ENCODE results near the gene FANCM.

DNA sequence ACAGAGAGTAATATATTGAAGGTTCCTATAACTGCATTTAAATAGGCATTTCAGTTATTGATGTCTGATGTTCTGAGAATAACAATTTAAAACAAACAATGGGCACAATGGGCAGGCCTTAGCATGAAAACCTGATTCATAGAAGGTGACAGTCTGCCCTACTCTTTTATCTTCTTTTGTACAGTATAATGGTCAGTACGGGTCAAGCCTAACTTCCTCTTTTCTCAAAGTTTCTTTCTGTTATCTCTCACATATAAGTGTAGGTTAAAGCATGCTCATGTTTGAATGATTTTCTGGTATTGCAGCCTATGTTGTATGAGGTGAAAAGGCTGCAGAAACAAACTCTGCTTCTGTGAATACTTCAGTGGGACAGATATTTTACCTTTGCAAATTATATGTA is 15.6 kb upstream of the FANCM start:
- TF ChIP-seq, protein P1, sequence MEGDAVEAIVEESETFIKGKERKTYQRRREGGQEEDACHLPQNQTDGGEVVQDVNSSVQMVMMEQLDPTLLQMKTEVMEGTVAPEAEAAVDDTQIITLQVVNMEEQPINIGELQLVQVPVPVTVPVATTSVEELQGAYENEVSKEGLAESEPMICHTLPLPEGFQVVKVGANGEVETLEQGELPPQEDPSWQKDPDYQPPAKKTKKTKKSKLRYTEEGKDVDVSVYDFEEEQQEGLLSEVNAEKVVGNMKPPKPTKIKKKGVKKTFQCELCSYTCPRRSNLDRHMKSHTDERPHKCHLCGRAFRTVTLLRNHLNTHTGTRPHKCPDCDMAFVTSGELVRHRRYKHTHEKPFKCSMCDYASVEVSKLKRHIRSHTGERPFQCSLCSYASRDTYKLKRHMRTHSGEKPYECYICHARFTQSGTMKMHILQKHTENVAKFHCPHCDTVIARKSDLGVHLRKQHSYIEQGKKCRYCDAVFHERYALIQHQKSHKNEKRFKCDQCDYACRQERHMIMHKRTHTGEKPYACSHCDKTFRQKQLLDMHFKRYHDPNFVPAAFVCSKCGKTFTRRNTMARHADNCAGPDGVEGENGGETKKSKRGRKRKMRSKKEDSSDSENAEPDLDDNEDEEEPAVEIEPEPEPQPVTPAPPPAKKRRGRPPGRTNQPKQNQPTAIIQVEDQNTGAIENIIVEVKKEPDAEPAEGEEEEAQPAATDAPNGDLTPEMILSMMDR (IDR thresholded peaks at IDR 0.05) = no peak
- TF ChIP-seq POLR2A (IDR thresholded peaks at IDR 0.05) = no peak
